ENCODE data around the gene SLC9B2. TPM values are rescaled to one million over a fixed set of nuclear protein-coding genes. Genes with fewer than 3 reads are reported as not detected.

Gene SLC9B2
- polyA plus RNA-seq, 2 of the 4 experiments (the other 2 are of a cell fraction) = 7.3 to 9.2 TPM

- H3K9me3 ChIP-seq = no peaks in the 10 kb centered on the region
- POLR2A ChIA-PET = no interaction called here
- H3K4me1 ChIP-seq = peaks cover 10% of the 10 kb centered on the region; the same call in 1 of the 3 replicates
- DNase-seq (ENCODE audit: low read depth in 1 of 2, low spot score in 1 of 2) (no peak), FAIRE-seq (no peak), ATAC-seq (no peak)
- H3K27ac ChIP-seq = no peak overlapping the region
- TF ChIP-seq RCOR1 (IDR thresholded peaks at IDR 0.05; ENCODE audit: low read depth, low read length) (no peak), ZFP36 (IDR thresholded peaks at IDR 0.05; ENCODE audit: borderline replicate concordance, partially characterized antibody) (no peak), E2F6 (IDR thresholded peaks at IDR 0.05; ENCODE audit: borderline replicate concordance, low read depth) (no peak), ZC3H11A (IDR thresholded peaks at IDR 0.05) (no peak), GATA3 (IDR thresholded peaks at IDR 0.05; ENCODE audit: borderline replicate concordance) (no peak), HOXA7 (CRISPR knock-in tag; IDR thresholded peaks at IDR 0.05) (no peak), NPAS2 (CRISPR knock-in tag; IDR thresholded peaks at IDR 0.05; ENCODE audit: borderline replicate concordance) (no peak), MAFK (IDR thresholded peaks at IDR 0.05; ENCODE audit: partially characterized antibody) (no peak), POLR2A (IDR thresholded peaks at IDR 0.05; ENCODE audit: low read length) (no peak), RNF2 (IDR thresholded peaks at IDR 0.05; ENCODE audit: borderline replicate concordance, low read depth) (no peak), MAX (IDR thresholded peaks at IDR 0.05) (no peak), TP53 (CRISPR knock-in tag; IDR thresholded peaks at IDR 0.05) (no peak), PBX3 (IDR thresholded peaks at IDR 0.05) (no peak), RAD21 (conservative IDR thresholded peaks at IDR 0.05 in 1 of 2, IDR thresholded peaks at IDR 0.05 in 1 of 2) (no peak)
- CTCF ChIA-PET = interaction anchor here (0.9 to 1.3 kb wide), 3 partner anchors 34 to 392 kb away, joined by 3 to 4 read pairs (median 3); no protein-coding TSS in a partner anchor
- H3K4me3 ChIP-seq = no peak overlapping the region
- no peak overlapping the region for H3K4me2 ChIP-seq
These were observed 64.0 kb downstream of the SLC9B2 start for GRCh38 chr4:103012551-103012950.

GRCh38 chr4:103012060-103012459, 64.5 kb downstream of the SLC9B2 start:
- no peak for DNase-seq (ENCODE audit: low read depth in 1 of 2, low spot score in 1 of 2)

More at GRCh38 chr4:103012060-103012459, 64.5 kb downstream of the SLC9B2 start:
- ATAC-seq (no peak), FAIRE-seq (no peak)
- ChIA-PET POLR2A (no interaction called here), CTCF (interaction anchor here (0.9 to 1.3 kb wide), 3 partner anchors 34 to 391 kb away, joined by 3 to 4 read pairs (median 3); no protein-coding TSS in a partner anchor)
- TF ChIP-seq GATA3 (IDR thresholded peaks at IDR 0.05; ENCODE audit: borderline replicate concordance) (no peak), CBX8 (IDR thresholded peaks at IDR 0.05) (no peak), JUN (IDR thresholded peaks at IDR 0.05) (no peak), FOSL2 (IDR thresholded peaks at IDR 0.05) (no peak), FOSL2 (CRISPR knock-in tag; IDR thresholded peaks at IDR 0.05) (no peak), REST (IDR thresholded peaks at IDR 0.05) (no peak)
- H3K9me3 ChIP-seq = no peaks in the 10 kb centered on the region
- H3K4me2 ChIP-seq = peak overlapping the region; percentile 17; the same call in 1 of the 3 replicates
- 61% methylated on average over 1 of the region's 1 CpG for WGBS (ENCODE audit: missing lambda C conversion rate)
- no peak overlapping the region for H3K4me3 ChIP-seq
- peaks cover 10% of the 10 kb centered on the region; the same call in 1 of the 3 replicates for H3K4me1 ChIP-seq
- no peak overlapping the region for H3K27ac ChIP-seq
